Measurements from ENCODE around the gene ABCC4.
A peak's percentile ranks its signal among the peaks of the same experiment; 100 is the strongest.

ABCC4 gene, protein sequence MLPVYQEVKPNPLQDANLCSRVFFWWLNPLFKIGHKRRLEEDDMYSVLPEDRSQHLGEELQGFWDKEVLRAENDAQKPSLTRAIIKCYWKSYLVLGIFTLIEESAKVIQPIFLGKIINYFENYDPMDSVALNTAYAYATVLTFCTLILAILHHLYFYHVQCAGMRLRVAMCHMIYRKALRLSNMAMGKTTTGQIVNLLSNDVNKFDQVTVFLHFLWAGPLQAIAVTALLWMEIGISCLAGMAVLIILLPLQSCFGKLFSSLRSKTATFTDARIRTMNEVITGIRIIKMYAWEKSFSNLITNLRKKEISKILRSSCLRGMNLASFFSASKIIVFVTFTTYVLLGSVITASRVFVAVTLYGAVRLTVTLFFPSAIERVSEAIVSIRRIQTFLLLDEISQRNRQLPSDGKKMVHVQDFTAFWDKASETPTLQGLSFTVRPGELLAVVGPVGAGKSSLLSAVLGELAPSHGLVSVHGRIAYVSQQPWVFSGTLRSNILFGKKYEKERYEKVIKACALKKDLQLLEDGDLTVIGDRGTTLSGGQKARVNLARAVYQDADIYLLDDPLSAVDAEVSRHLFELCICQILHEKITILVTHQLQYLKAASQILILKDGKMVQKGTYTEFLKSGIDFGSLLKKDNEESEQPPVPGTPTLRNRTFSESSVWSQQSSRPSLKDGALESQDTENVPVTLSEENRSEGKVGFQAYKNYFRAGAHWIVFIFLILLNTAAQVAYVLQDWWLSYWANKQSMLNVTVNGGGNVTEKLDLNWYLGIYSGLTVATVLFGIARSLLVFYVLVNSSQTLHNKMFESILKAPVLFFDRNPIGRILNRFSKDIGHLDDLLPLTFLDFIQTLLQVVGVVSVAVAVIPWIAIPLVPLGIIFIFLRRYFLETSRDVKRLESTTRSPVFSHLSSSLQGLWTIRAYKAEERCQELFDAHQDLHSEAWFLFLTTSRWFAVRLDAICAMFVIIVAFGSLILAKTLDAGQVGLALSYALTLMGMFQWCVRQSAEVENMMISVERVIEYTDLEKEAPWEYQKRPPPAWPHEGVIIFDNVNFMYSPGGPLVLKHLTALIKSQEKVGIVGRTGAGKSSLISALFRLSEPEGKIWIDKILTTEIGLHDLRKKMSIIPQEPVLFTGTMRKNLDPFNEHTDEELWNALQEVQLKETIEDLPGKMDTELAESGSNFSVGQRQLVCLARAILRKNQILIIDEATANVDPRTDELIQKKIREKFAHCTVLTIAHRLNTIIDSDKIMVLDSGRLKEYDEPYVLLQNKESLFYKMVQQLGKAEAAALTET (N-terminal part only)

DNA sequence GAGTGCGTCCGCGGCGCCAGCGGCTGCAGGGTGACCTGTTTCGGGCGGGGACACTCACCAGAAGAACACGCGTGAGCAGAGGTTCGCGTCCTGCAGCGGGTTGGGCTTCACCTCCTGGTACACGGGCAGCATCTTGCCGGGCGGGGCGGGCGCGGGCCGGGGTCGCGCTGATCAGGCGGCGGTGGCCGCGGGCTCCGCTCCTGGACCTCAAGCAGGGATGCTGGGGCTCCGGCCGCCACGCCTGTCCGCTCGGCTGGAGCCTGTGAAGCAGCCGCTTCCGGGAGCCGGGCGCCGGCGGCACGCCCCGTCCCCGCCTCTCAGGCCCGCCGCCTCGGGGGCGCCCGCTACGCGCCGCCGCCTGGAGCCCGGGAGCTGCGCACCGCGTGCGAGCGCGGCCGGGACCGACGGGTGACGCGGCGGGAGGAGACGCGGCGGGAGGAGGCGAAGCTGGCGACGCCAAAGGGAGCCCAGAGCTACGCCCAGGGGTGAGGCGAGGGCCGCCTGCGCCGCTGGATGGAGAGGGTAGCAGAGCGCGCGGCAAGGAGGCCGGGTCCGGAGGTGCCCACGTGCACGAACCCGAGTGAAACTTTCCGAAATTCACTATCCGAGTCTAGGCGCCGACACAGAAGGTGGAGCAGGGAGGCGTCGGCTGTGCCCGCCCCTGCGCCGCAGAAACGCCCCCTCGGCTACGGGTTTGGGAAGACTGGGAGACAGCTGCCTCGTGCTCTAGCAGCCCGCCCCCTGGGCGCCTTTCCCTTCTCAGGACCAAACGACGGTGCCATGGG lies at the start of gene ABCC4:
Gene ABCC4, minus strand, starts transcription at position 269 of the 785 bp plus-strand sequence. Its CDS starts 137 bp downstream, at position 132.
- TF ChIP-seq, protein P1, sequence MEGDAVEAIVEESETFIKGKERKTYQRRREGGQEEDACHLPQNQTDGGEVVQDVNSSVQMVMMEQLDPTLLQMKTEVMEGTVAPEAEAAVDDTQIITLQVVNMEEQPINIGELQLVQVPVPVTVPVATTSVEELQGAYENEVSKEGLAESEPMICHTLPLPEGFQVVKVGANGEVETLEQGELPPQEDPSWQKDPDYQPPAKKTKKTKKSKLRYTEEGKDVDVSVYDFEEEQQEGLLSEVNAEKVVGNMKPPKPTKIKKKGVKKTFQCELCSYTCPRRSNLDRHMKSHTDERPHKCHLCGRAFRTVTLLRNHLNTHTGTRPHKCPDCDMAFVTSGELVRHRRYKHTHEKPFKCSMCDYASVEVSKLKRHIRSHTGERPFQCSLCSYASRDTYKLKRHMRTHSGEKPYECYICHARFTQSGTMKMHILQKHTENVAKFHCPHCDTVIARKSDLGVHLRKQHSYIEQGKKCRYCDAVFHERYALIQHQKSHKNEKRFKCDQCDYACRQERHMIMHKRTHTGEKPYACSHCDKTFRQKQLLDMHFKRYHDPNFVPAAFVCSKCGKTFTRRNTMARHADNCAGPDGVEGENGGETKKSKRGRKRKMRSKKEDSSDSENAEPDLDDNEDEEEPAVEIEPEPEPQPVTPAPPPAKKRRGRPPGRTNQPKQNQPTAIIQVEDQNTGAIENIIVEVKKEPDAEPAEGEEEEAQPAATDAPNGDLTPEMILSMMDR (IDR thresholded peaks at IDR 0.05; ENCODE audit: borderline replicate concordance, insufficient read depth, low read depth, low read length): no peak
- H3K4me3 ChIP-seq (ENCODE audit: low read depth, low read length): peak within 1 kb of the TSS; percentile 94

DNA sequence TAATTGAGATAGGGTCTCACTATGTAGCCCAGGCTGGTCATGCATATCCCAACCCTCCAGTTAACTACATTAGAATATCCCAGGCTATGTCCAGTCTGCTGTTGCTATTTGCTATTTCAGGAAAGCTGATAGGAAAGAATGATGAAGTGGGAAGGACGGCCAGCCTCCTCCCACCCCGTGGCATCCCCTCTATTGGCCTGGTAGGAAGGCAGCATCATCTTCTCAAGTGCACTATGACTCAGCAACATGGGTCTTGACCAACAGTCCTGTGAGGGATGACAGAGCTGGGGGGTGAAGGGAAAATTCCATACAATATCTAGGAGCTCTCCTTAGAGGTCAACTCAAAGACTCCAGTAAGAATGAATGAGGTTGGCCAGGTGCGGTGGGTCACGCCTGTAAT lies 48.0 kb upstream of the ABCC4 start:
- H3K4me3 ChIP-seq (ENCODE audit: low read depth, low read length): no peak overlapping the region
- TF ChIP-seq, protein P1 (IDR thresholded peaks at IDR 0.05; ENCODE audit: borderline replicate concordance, insufficient read depth, low read depth, low read length): no peak

DNA sequence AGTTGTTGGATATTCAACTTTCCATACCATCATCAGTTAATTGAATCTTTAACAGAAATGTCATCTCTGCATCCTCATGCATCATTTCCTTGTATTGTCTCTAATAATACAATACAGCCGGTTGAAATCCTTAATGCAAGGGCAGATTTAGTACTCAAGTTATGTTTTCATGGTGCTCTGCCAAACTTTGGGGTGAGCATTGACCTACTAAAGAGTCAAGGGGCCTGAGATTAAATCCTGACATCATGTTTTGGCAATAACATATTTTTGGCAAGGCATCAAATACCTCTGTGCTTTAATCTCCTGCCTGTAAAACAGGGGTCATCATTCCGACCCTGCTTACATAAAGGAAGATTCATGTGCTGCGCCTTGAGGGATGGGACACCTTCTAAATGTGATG lies 42.7 kb upstream of the ABCC4 start:
- H3K4me3 ChIP-seq (ENCODE audit: low read depth, low read length): no peak overlapping the region
- TF ChIP-seq, protein P1 (IDR thresholded peaks at IDR 0.05; ENCODE audit: borderline replicate concordance, insufficient read depth, low read depth, low read length): no peak

DNA sequence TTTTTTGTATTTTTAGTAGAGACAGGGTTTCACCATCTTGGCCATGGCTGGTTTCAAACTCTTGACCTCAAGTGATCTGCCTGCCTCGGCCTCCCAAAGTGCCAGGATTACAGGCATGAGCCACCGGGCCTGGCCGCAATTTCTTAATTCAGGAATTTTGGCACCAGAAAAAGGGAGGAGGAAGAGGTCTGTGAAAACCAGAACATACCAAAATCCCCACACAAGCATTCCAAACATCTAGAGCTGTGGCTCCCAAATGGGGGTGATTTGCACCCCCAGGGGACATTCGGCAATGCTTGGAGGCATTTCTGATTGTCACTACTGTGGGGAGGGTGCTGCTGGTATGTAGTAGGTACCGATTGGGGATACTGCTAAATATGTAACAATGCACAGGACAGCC lies 40.2 kb upstream of the ABCC4 start:
- TF ChIP-seq, protein P1 (IDR thresholded peaks at IDR 0.05; ENCODE audit: borderline replicate concordance, insufficient read depth, low read depth, low read length): no peak
- H3K4me3 ChIP-seq (ENCODE audit: low read depth, low read length): no peak overlapping the region

DNA sequence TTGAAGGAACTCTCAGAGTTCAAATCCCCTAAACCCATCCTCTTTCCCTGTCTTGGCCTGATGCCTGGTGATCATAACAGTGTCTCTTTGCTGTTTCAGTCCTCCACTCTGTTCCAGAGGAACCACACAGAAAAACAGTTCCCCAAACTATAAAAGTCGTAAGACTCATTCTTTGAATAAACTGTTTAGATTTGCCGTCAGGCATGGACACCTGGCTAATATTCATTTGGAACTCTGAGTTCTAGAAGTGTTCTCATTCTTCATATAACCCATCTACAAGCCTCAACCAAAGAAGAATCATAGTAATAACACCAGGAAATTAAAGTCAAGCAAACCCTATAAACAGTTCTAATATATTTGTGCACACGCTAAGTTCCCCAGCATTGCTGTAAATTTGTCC lies 37.7 kb upstream of the ABCC4 start:
- no peak overlapping the region for H3K4me3 ChIP-seq (ENCODE audit: low read depth, low read length)
- TF ChIP-seq, protein P1 (IDR thresholded peaks at IDR 0.05; ENCODE audit: borderline replicate concordance, insufficient read depth, low read depth, low read length): no peak

DNA sequence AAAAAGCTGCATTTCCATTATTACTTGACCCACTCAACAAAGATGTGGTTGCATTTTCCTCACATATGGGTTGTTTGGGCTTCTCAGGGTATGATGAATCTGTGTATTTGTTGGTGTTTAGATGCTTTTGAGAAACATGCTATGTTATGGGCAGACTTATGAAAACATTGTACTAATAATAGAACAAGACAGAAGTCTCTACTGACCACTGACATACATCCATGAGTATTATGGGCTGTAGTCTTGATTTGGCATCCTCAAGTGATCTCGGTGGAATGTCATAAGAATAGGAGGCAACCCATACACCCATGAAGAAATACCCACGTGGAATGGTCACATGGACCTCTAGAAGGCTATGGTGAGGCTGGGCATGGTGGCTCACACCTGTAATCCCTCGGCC lies 36.3 kb upstream of the ABCC4 start:
- no peak overlapping the region for H3K4me3 ChIP-seq (ENCODE audit: low read depth, low read length)
- TF ChIP-seq, protein P1 (IDR thresholded peaks at IDR 0.05; ENCODE audit: borderline replicate concordance, insufficient read depth, low read depth, low read length): no peak

All from GM12875 (cell line).